ENCODE data around the gene DOK5.

The DOK5 gene

GRCh38 chr20:54646156-54646517, 170.7 kb downstream of the DOK5 start:
- DNase-seq (ENCODE audit: low spot score) = no peak

DNA sequence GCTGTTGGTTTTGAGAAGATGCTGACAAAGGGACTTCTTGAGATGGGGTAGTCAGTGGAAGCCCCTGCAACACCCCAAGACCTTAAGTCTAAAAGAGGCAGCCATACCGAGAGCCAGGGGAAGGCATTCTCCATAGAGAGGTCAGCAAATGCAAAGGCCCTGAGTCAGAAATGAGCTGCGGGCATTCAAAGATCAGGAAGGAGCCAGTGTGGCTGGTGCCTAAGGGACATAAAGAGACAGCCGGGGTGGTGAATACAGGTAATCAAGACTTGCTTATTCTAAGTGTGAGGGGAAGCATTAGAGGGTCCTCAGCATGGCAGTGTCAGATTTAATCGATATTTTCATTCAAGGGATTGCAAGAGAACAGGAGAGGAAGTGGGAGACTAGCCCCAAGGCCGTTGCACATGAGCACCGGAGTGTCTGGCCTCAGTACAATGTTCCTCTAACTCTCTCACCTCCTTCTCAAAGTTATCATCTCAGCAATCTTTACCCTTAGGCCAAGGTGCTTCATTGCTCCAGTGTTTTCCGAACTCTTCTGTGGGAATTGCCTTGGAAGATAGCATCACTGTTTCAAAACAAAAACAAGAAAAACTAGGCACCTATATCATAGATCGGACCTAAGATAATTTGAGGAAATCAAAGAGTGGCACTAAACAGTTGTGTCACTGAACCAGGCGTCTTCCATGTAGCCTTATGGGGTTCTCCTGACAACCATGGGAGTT, 173.2 kb downstream of the DOK5 start:
- no peak for DNase-seq (ENCODE audit: low spot score)

- peak; percentile 81 for DNase-seq (ENCODE audit: low spot score)
Observed at GRCh38 chr20:54649511-54649962, 174.1 kb downstream of the DOK5 start.

DNA sequence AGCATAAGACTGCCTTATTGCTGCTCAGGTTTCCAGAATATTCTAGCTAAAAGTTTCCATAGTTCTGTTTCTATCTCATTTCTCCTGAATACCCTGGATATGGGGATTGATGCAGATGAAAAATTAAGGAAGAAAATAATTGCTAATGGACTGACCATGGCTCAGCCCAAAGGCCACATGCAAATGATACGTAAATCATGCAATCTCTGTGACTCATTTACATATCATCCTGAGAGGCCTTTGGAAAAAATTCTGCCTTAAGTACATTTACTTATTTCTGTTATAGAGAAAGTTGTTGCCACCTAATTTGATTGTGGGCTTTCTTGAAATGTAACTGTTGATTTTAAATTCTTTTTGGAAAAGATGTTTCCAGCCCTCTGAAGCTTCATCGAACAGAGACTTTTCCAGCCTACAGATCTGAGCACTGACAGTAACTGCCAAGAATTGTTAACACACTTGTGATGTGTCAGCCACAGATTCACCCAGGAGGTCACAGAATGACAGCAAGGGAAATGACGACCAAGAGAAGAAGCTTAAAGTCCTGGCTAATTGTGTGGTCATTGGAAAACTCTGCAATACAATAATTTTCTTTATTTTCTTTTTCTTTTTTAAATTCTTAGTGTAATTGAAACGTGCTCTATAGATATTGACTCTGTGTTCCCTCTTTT, 174.8 kb downstream of the DOK5 start:
- peak; percentile 19 for DNase-seq (ENCODE audit: low spot score)

DNA sequence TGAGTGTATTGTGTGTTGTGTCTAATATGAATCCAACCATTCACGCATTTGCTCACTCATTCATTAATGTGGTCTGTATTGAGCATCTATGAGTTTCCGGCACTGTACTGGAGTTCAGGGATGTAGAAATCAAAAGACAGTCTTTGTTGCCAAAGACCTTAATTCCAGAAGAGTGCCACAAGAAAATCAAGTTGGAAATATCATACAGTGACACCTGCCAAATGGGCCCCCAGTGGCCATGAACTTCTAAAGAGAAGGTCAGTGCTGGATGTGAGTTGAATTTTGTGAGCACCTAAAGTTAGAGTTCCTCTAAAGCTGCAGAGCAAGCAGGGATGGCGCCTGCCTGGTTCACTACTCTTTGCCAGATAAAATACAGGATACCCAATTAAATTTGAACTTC, 175.9 kb downstream of the DOK5 start:
- DNase-seq (ENCODE audit: low spot score) = no peak

- no peak for DNase-seq (ENCODE audit: low spot score)
Observed at GRCh38 chr20:54654450-54654849, 179.1 kb downstream of the DOK5 start.

GRCh38 chr20:54657268-54657826, 182.0 kb downstream of the DOK5 start:
- DNase-seq (ENCODE audit: low spot score) = no peak

DNA sequence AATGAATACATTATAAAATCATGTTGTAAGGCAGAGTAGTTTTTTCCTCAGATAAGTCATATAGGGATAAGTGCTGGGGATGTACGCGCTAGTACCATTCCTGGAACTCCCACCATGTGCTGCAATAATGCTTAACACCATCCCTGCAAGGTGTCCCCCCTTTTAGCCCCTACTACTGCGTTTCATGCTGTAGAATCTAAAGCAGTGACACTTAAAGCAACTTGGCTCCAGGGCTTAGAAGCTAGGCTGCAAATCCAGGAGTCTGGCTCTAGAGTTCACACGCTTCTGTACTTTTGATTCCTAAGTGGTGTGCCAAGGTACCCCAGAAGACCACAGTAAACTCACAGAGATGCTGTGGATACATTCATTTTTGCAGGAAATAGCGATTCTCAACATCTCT, 183.1 kb downstream of the DOK5 start:
- no peak for DNase-seq (ENCODE audit: low spot score)

DNA sequence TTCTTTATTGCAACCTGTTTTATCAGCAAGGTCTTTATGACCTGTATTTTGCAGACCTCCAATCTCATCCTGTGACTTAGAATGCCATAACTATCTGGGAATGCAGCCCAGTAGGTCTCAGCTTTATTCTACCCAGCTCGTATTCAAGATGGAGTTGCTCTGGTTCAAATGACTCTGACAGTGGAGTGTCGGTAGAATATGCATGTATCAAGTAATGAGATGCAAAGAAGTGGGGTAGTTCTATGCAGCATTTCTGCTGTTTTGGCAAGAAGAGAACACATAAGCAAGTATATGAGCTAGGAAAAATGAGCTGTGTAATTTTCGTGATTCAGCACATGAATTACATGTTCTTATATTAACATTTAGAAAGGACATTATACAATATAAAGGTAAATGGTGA, 185.9 kb downstream of the DOK5 start:
- no peak for DNase-seq (ENCODE audit: low spot score)

DNA sequence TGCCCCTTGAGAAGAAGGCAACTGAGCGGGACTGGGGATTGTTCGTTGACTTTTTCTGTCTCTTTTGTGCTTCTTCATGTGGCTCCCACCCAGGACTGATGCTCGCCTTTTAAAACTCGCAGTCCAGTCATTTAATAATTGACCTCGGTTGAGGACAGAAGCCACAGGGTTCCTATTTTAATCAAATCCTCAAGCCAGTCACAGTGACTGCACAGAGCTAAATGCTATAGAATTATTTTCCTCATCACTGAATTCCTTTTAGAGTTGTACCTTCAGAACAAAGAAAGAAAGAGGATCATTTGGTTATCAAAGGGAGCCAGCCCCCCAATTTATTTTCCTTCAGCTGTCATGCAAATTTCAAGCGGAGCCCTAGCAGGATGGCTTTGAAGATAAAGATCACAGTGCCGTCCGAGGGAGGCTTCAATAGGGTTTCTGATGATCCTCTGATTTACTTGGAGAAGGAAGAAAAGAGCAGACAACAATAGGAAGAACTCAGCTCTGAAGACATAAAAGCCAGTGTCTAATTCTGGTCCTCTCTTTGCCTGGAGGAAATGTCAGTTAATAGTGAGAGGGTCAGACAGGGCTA, 186.6 kb downstream of the DOK5 start:
- no peak for DNase-seq (ENCODE audit: low spot score)

DNA sequence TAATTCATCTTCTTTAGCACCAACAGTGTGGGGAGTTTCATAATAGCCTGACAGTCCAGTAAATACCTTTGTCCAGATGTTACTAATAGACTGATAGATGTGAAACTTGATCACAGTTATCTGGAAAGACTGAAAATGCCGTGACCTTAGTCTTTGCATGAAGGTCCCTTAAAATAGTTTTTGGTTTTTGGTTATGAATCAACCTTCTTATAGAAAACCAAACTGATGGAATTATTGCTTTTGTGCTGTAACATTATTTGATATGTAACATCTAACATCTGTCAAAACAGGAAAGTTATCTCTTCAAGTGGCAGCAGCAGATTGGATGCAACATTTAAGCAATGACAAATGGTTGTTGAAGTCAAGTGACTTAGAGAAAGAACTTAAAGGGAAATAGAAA, 190.4 kb downstream of the DOK5 start:
- no peak for DNase-seq (ENCODE audit: low spot score)

GRCh38 chr20:54668271-54669039, 193.1 kb downstream of the DOK5 start:
- DNase-seq (ENCODE audit: low spot score) = no peak

- DNase-seq (ENCODE audit: low spot score) = no peak
Observed at GRCh38 chr20:54669040-54669363, 193.6 kb downstream of the DOK5 start.

DNA sequence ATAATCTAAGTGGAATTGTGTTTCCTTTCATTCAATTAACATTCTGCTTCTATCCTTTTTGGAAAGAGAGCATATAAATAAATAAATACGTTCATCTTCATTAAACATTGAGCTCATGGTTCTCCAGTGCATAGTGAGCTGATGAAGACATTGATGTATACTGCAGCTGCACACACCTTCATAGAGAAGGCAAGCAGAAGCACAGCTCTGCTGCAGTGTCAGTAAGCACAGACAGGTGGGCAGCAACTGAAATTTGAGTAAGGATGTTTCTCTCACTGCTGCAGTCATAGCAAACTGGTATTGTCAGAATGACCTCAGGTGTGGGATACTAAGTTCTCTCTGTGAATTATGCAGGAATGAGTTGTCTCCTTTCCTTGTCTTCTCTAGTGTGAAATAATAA, 202.9 kb downstream of the DOK5 start:
- no peak for DNase-seq (ENCODE audit: low spot score)

DNA sequence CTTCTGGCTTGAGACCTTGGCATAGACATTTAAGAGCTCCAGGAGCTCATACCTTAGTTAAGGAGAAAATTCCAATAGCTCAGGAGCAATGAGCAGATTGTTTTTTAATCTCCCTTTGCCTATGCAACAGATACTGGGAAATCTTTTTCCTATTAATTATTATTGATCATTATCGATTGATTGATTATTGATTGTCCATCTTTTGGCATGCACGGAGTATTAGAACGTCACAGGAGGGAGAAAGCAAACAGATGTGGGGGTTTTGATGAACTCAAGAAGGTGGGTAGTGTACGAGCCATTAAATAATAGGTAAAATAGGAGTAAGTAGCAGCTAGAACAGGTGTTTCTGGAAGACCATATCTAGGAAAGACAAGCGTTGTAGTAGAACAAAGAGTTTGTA, 205.0 kb downstream of the DOK5 start:
- no peak for DNase-seq (ENCODE audit: low spot score)

GRCh38 chr20:54680872-54681619, 205.7 kb downstream of the DOK5 start:
- peak; percentile 44 for DNase-seq (ENCODE audit: low spot score)

GRCh38 chr20:54681869-54682268, 206.5 kb downstream of the DOK5 start:
- DNase-seq (ENCODE audit: low spot score) = no peak

DNA sequence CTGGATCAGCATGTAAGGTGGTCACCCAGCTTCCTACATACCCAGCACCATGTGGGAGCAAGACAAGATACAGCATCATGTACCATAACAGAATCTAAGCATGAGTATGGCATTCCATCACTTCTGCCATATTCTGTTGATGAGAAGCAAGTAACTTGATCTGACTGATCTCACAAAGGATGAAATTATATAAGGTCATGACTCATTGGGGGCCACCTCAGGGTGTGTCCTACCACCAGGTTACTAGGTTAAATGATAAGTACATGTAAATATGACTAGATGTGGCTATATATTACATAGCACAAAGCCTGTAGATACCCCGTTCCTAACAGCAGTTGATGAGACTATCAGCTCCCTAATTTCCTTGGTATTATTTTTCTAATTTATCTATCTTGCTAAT, 213.1 kb downstream of the DOK5 start:
- DNase-seq (ENCODE audit: low spot score) = no peak

DNA sequence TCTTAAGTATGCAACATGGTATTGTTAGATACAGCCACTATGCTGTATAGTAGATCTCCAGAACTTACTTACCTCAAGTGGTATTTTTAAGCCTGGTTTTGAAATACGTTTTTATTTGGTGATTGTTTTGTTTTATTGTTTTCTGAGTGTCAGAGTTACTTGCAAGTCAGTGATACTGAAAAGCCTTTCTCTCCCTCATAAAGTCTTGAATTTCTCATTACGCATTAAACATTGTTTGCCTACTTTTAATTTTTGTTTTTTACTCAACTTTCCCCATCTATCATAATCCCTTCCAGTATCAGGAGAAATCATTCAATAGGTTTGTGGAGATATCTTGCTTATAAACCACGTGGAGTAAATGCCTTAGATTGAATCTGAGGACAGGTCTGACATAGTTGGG, 214.9 kb downstream of the DOK5 start:
- DNase-seq (ENCODE audit: low spot score) = no peak

- no peak for DNase-seq (ENCODE audit: low spot score)
Observed at GRCh38 chr20:54691327-54691726, 215.9 kb downstream of the DOK5 start.

- DNase-seq (ENCODE audit: low spot score) = no peak
Observed at GRCh38 chr20:54692168-54692887, 216.9 kb downstream of the DOK5 start.
